ENCODE measurements around the gene HSD11B1.
A peak's percentile ranks its signal among the peaks of the same experiment; 100 is the strongest.
"Not testable (repeated sequence)": the region's sequence is repeated elsewhere in the genome, so short reads cannot be mapped to it uniquely, and the experiment has no call there.

HSD11B1 gene

GRCh38 chr1:209691237-209691636, 13.4 kb upstream of the HSD11B1 start:
- DNase-seq (ENCODE audit: low read depth): no peak

GRCh38 chr1:209692296-209692695, 12.3 kb upstream of the HSD11B1 start:
- no peak for DNase-seq (ENCODE audit: low read depth)

- peak; percentile 73 for DNase-seq (ENCODE audit: low read depth)
These were observed 11.7 kb upstream of the HSD11B1 start for GRCh38 chr1:209692745-209693504.

- no peak for DNase-seq (ENCODE audit: low read depth)
These were observed 8.0 kb upstream of the HSD11B1 start for GRCh38 chr1:209696673-209697072.

GRCh38 chr1:209697126-209697525, 7.5 kb upstream of the HSD11B1 start:
- DNase-seq (ENCODE audit: low read depth): peak; percentile 77

- DNase-seq (ENCODE audit: low read depth): not testable (repeated sequence)
These were observed 4.0 kb upstream of the HSD11B1 start for GRCh38 chr1:209700686-209701085.

- DNase-seq (ENCODE audit: low read depth): no peak
These were observed 1.8 kb upstream of the HSD11B1 start for GRCh38 chr1:209702832-209703231.

- no peak for DNase-seq (ENCODE audit: low read depth)
These were observed 677 bp upstream of the HSD11B1 start for GRCh38 chr1:209703834-209704504.

- DNase-seq (ENCODE audit: low read depth): peak; percentile 46
These were observed 470 bp downstream of the HSD11B1 start for GRCh38 chr1:209705033-209705598.

- DNase-seq (ENCODE audit: low read depth): no peak
These were observed 2.0 kb downstream of the HSD11B1 start for GRCh38 chr1:209706622-209707021.

- peak; percentile 54 for DNase-seq (ENCODE audit: low read depth)
These were observed 2.7 kb downstream of the HSD11B1 start for GRCh38 chr1:209707308-209707707.

- DNase-seq (ENCODE audit: low read depth): peak; percentile 36
These were observed 3.7 kb downstream of the HSD11B1 start for GRCh38 chr1:209708297-209708696.

- no peak for DNase-seq (ENCODE audit: low read depth)
These were observed 5.4 kb downstream of the HSD11B1 start for GRCh38 chr1:209710093-209710492.

GRCh38 chr1:209710847-209711246, 6.2 kb downstream of the HSD11B1 start:
- no peak for DNase-seq (ENCODE audit: low read depth)

GRCh38 chr1:209714338-209714737, 9.7 kb downstream of the HSD11B1 start:
- DNase-seq (ENCODE audit: low read depth): no peak

- no peak for DNase-seq (ENCODE audit: low read depth)
These were observed 10.7 kb downstream of the HSD11B1 start for GRCh38 chr1:209715314-209715713.

GRCh38 chr1:209717818-209718217, 13.2 kb downstream of the HSD11B1 start:
- DNase-seq (ENCODE audit: low read depth): no peak

GRCh38 chr1:209720326-209720725, 15.7 kb downstream of the HSD11B1 start:
- DNase-seq (ENCODE audit: low read depth): peak; percentile 96

GRCh38 chr1:209720826-209721225, 16.2 kb downstream of the HSD11B1 start:
- DNase-seq (ENCODE audit: low read depth): peak; percentile 72

- DNase-seq (ENCODE audit: low read depth): no peak
These were observed 16.7 kb downstream of the HSD11B1 start for GRCh38 chr1:209721323-209721722.

- no peak for DNase-seq (ENCODE audit: low read depth)
These were observed 18.6 kb downstream of the HSD11B1 start for GRCh38 chr1:209723265-209723664.

- DNase-seq (ENCODE audit: low read depth): no peak
These were observed 19.4 kb downstream of the HSD11B1 start for GRCh38 chr1:209723756-209724693.
